Keratinocyte (primary cell): ENCODE results near the gene PGRMC2.

Experiments used
- CTCF ChIP-seq, 3 experiments: IDR thresholded peaks in 1 of 3; conservative IDR thresholded peaks in 1 of 3; optimal IDR thresholded peaks in 1 of 3; 2 replicates in 2 of 3; 3 replicates in 1 of 3; pipeline versions ENCODE3 to v1.5.1; 2011; ENCODE audit warnings: low read length in 3 of 3, mild to moderate bottlenecking in 3 of 3, moderate library complexity in 2 of 3, control low read depth in 1 of 3, inconsistent platforms in 1 of 3; ENCODE audit not compliant: insufficient read depth in 2 of 3; ENCODE audit errors: extremely low read depth in 1 of 3
- EZH2 ChIP-seq: IDR thresholded peaks from one replicate; pipeline ENCODE4 v1.6.1; 2012; ENCODE audit warnings: inconsistent platforms, mild to moderate bottlenecking, low read length, moderate library complexity

GRCh38 chr4:128323401-128323800 lies 35.8 kb upstream of the PGRMC2 start:
- TF ChIP-seq CTCF (optimal IDR thresholded peaks at IDR 0.05 in 1 of 3, IDR thresholded peaks at IDR 0.05 in 1 of 3, conservative IDR thresholded peaks at IDR 0.05 in 1 of 3; ENCODE audit: extremely low read depth in 1 of 3, insufficient read depth in 2 of 3, low read length in 3 of 3) (no peak), EZH2 (no peak)
